ENCODE data around the gene PTPRN2.

DNA sequence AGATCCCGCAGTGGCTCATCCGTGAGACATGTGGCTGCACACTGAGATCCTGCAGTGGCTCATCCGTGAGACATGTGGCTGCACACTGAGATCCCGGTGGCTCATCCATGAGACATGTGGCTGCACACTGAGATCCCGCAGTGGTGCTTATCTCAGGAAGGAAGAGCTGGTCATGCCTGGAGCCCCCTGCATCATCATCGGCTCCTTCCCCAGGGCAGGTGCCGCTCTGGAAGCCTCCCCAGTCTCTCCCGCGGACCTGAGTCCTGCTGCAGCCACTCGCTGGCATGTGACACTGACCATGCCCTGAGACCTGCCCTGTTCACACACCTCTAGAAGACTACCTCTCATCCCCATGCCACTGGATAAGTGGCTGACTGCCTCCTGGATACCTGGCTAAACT is 181.3 kb downstream of the PTPRN2 start:
- TF ChIP-seq, protein P1, sequence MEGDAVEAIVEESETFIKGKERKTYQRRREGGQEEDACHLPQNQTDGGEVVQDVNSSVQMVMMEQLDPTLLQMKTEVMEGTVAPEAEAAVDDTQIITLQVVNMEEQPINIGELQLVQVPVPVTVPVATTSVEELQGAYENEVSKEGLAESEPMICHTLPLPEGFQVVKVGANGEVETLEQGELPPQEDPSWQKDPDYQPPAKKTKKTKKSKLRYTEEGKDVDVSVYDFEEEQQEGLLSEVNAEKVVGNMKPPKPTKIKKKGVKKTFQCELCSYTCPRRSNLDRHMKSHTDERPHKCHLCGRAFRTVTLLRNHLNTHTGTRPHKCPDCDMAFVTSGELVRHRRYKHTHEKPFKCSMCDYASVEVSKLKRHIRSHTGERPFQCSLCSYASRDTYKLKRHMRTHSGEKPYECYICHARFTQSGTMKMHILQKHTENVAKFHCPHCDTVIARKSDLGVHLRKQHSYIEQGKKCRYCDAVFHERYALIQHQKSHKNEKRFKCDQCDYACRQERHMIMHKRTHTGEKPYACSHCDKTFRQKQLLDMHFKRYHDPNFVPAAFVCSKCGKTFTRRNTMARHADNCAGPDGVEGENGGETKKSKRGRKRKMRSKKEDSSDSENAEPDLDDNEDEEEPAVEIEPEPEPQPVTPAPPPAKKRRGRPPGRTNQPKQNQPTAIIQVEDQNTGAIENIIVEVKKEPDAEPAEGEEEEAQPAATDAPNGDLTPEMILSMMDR (IDR thresholded peaks at IDR 0.05): no peak
- no peak for TF ChIP-seq POLR2A (IDR thresholded peaks at IDR 0.05)
